HAP-1 (cell line): ENCODE data around the gene POU4F3.

ENCODE experiments used
- DNase-seq, 2 experiments: peaks; one replicate each; pipeline ENCODE4 v3.0.0-alpha.2; 2016 to 2020; ENCODE audit warnings: low spot score in 2 of 2
- H3K27me3 ChIP-seq: fragments of 250-450 bp; sonication (Bioruptor Pico); 2 replicates; pipeline ENCODE4 v1.5.1; 2020; ENCODE audit warnings: low read depth, mild to moderate bottlenecking, moderate library complexity
- H3K36me3 ChIP-seq: fragments of 250-450 bp; sonication (Bioruptor Pico); replicated peaks from 2 replicates; pipeline ENCODE4 v1.5.1; 2020; ENCODE audit warnings: mild to moderate bottlenecking
- H3K4me1 ChIP-seq: fragments of 250-450 bp; sonication (Bioruptor Pico); 2 replicates; pipeline ENCODE4 v1.5.1; 2020; ENCODE audit warnings: mild to moderate bottlenecking
- H3K4me3 ChIP-seq: fragments of 250-450 bp; sonication (Bioruptor Pico); 2 replicates; pipeline ENCODE4 v1.5.1; 2020; ENCODE audit warnings: mild to moderate bottlenecking, moderate library complexity
- H3K9me3 ChIP-seq: fragments of 250-450 bp; sonication (Bioruptor Pico); 2 replicates; pipeline ENCODE4 v1.5.1; 2020; ENCODE audit warnings: mild to moderate bottlenecking, moderate library complexity
- in situ Hi-C: fragments of 300-500 bp; cut with MboI; formaldehyde crosslinking; loops from 3 replicates; pipeline ENCODE4 v1.14.3; 2020; ENCODE audit warnings: low sequenced_read_pairs, inconsistent platforms, mixed read lengths

Gene POU4F3

GRCh38 chr5:146327257-146327870 is 11.3 kb upstream of the POU4F3 start:
- H3K27me3 ChIP-seq = peaks cover 5% of the 10 kb centered on the region; the same call in 1 of the 2 replicates
- in situ Hi-C loops = no loop called here
- no peak for DNase-seq
- no peaks in the 10 kb centered on the region for H3K9me3 ChIP-seq
- H3K36me3 ChIP-seq = no peaks in the 10 kb centered on the region
- H3K4me1 ChIP-seq = no peaks in the 10 kb centered on the region
- no peak overlapping the region for H3K4me3 ChIP-seq

GRCh38 chr5:146327989-146328388 is 10.7 kb upstream of the POU4F3 start:
- no peak for DNase-seq
- no peaks in the 10 kb centered on the region for H3K4me1 ChIP-seq
- in situ Hi-C loops = no loop called here
- peaks cover 5% of the 10 kb centered on the region for H3K27me3 ChIP-seq
- no peaks in the 10 kb centered on the region for H3K36me3 ChIP-seq
- H3K4me3 ChIP-seq = no peak overlapping the region
- no peaks in the 10 kb centered on the region for H3K9me3 ChIP-seq

- no peak for DNase-seq
- H3K4me3 ChIP-seq = no peak overlapping the region
- no peaks in the 10 kb centered on the region for H3K4me1 ChIP-seq
- H3K27me3 ChIP-seq = peaks cover 10% of the 10 kb centered on the region
- H3K9me3 ChIP-seq = no peaks in the 10 kb centered on the region
- in situ Hi-C loops = no loop called here
- H3K36me3 ChIP-seq = no peaks in the 10 kb centered on the region
These were observed 8.9 kb upstream of the POU4F3 start for GRCh38 chr5:146329697-146330096.

- in situ Hi-C loops = no loop called here
- no peak overlapping the region for H3K4me3 ChIP-seq
- peaks cover 14% of the 10 kb centered on the region for H3K27me3 ChIP-seq
- no peaks in the 10 kb centered on the region for H3K4me1 ChIP-seq
- DNase-seq = no peak
- H3K36me3 ChIP-seq = no peaks in the 10 kb centered on the region
- H3K9me3 ChIP-seq = no peaks in the 10 kb centered on the region
These were observed 7.2 kb upstream of the POU4F3 start for GRCh38 chr5:146331423-146331822.

- Histone ChIP-seq H3K36me3 (no peaks in the 10 kb centered on the region), H3K27me3 (peaks cover 31% of the 10 kb centered on the region), H3K9me3 (no peaks in the 10 kb centered on the region), H3K4me3 (no peak overlapping the region), H3K4me1 (no peaks in the 10 kb centered on the region)
- in situ Hi-C loops = no loop called here
- DNase-seq = no peak
These were observed 4.5 kb upstream of the POU4F3 start for GRCh38 chr5:146334074-146334533.

GRCh38 chr5:146336197-146336596 is 2.4 kb upstream of the POU4F3 start:
- H3K4me3 ChIP-seq = no peak overlapping the region
- no peaks in the 10 kb centered on the region for H3K4me1 ChIP-seq
- no peaks in the 10 kb centered on the region for H3K36me3 ChIP-seq
- no peak for DNase-seq
- in situ Hi-C loops = no loop called here
- no peaks in the 10 kb centered on the region for H3K9me3 ChIP-seq
- peaks cover 47% of the 10 kb centered on the region for H3K27me3 ChIP-seq

GRCh38 chr5:146337264-146337904 is 1.3 kb upstream of the POU4F3 start:
- Histone ChIP-seq H3K36me3 (no peaks in the 10 kb centered on the region), H3K4me1 (no peaks in the 10 kb centered on the region), H3K4me3 (no peak overlapping the region), H3K27me3 (peaks cover 59% of the 10 kb centered on the region), H3K9me3 (no peaks in the 10 kb centered on the region)
- no peak for DNase-seq
- in situ Hi-C loops = no loop called here

GRCh38 chr5:146337928-146338327 is 711 bp upstream of the POU4F3 start:
- H3K4me1 ChIP-seq = no peaks in the 10 kb centered on the region
- no peak overlapping the region for H3K4me3 ChIP-seq
- in situ Hi-C loops = no loop called here

GRCh38 chr5:146339715-146340259 is 1.1 kb downstream of the POU4F3 start:
- DNase-seq = no peak
- in situ Hi-C loops = no loop called here
- no peaks in the 10 kb centered on the region for H3K9me3 ChIP-seq
- no peaks in the 10 kb centered on the region for H3K36me3 ChIP-seq
- H3K4me3 ChIP-seq = no peak overlapping the region
- peaks cover 78% of the 10 kb centered on the region for H3K27me3 ChIP-seq
- no peaks in the 10 kb centered on the region for H3K4me1 ChIP-seq

More at GRCh38 chr5:146337928-146338327, 711 bp upstream of the POU4F3 start:
- no peak for DNase-seq
- Histone ChIP-seq H3K36me3 (no peaks in the 10 kb centered on the region), H3K9me3 (no peaks in the 10 kb centered on the region), H3K27me3 (peaks cover 64% of the 10 kb centered on the region)

- no peak overlapping the region for H3K4me3 ChIP-seq
- no peaks in the 10 kb centered on the region for H3K4me1 ChIP-seq
- DNase-seq = peak; percentile 39 to 81
- in situ Hi-C loops = no loop called here
- no peaks in the 10 kb centered on the region for H3K9me3 ChIP-seq
- peaks cover 81% of the 10 kb centered on the region for H3K27me3 ChIP-seq
- no peaks in the 10 kb centered on the region for H3K36me3 ChIP-seq
These were observed 1.8 kb downstream of the POU4F3 start for GRCh38 chr5:146340260-146341081.

GRCh38 chr5:146341854-146342253 is 3.2 kb downstream of the POU4F3 start:
- no peak for DNase-seq
- H3K27me3 ChIP-seq = peaks cover 92% of the 10 kb centered on the region
- H3K4me1 ChIP-seq = no peaks in the 10 kb centered on the region
- no peak overlapping the region for H3K4me3 ChIP-seq
- H3K9me3 ChIP-seq = no peaks in the 10 kb centered on the region
- no peaks in the 10 kb centered on the region for H3K36me3 ChIP-seq
- in situ Hi-C loops = no loop called here

- in situ Hi-C loops = no loop called here
- H3K9me3 ChIP-seq = no peaks in the 10 kb centered on the region
These were observed 3.9 kb downstream of the POU4F3 start for GRCh38 chr5:146342519-146342881.

GRCh38 chr5:146342882-146343865 is 4.5 kb downstream of the POU4F3 start:
- DNase-seq = no peak
- Histone ChIP-seq H3K4me1 (no peaks in the 10 kb centered on the region), H3K36me3 (no peaks in the 10 kb centered on the region), H3K9me3 (no peaks in the 10 kb centered on the region), H3K27me3 (peaks cover 92% of the 10 kb centered on the region), H3K4me3 (no peak overlapping the region)
- in situ Hi-C loops = no loop called here

More at GRCh38 chr5:146342519-146342881, 3.9 kb downstream of the POU4F3 start:
- DNase-seq = no peak
- Histone ChIP-seq H3K4me1 (no peaks in the 10 kb centered on the region), H3K27me3 (peaks cover 93% of the 10 kb centered on the region), H3K4me3 (no peak overlapping the region), H3K36me3 (no peaks in the 10 kb centered on the region)
